HuH-7.5 (cell line): ENCODE data around the gene SAV1.
"Not testable (repeated sequence)": the region's sequence is repeated elsewhere in the genome, so short reads cannot be mapped to it uniquely, and the experiment has no call there.

Experiments used
- DNase-seq: peaks from one replicate; pipeline ENCODE4 v3.0.0; 2011; ENCODE audit warnings: low spot score

SAV1 gene

GRCh38 chr14:50667996-50668825 lies at the start of gene SAV1:
Gene SAV1, minus strand, starts transcription at chr14:50668306. Its CDS starts 339 bp downstream, at chr14:50667967.
- DNase-seq = peak; percentile 23

GRCh38 chr14:50717811-50718210 lies 49.7 kb upstream of the SAV1 start:
- no peak for DNase-seq

- peak; percentile 17 for DNase-seq
Observed at GRCh38 chr14:50714450-50715073, 46.5 kb upstream of the SAV1 start.

GRCh38 chr14:50711043-50711442 lies 42.9 kb upstream of the SAV1 start:
- DNase-seq = no peak

GRCh38 chr14:50705026-50705593 lies 37.0 kb upstream of the SAV1 start:
- DNase-seq = no peak

GRCh38 chr14:50704454-50705010 lies 36.4 kb upstream of the SAV1 start:
- no peak for DNase-seq

- DNase-seq = no peak
Observed at GRCh38 chr14:50697659-50698290, 29.7 kb upstream of the SAV1 start.

- not testable (repeated sequence) for DNase-seq
Observed at GRCh38 chr14:50694260-50694659, 26.2 kb upstream of the SAV1 start.

- no peak for DNase-seq
Observed at GRCh38 chr14:50688875-50689274, 20.8 kb upstream of the SAV1 start.

GRCh38 chr14:50679674-50680073 lies 11.6 kb upstream of the SAV1 start:
- no peak for DNase-seq

GRCh38 chr14:50678163-50678562 lies 10.1 kb upstream of the SAV1 start:
- DNase-seq = no peak

GRCh38 chr14:50677527-50678063 lies 9.5 kb upstream of the SAV1 start:
- DNase-seq = no peak

GRCh38 chr14:50676814-50677516 lies 8.9 kb upstream of the SAV1 start:
- no peak for DNase-seq

GRCh38 chr14:50675597-50675996 lies 7.5 kb upstream of the SAV1 start:
- DNase-seq = no peak

- no peak for DNase-seq
Observed at GRCh38 chr14:50670866-50671256, 2.8 kb upstream of the SAV1 start.

- DNase-seq = no peak
Observed at GRCh38 chr14:50670196-50670865, 2.2 kb upstream of the SAV1 start.

- no peak for DNase-seq
Observed at GRCh38 chr14:50669441-50669986, 1.4 kb upstream of the SAV1 start.

GRCh38 chr14:50668826-50669143 lies 679 bp upstream of the SAV1 start:
- DNase-seq = no peak

- DNase-seq = no peak
Observed at GRCh38 chr14:50667684-50667995, 466 bp downstream of the SAV1 start.

- DNase-seq = no peak
Observed at GRCh38 chr14:50666772-50667683, 1.1 kb downstream of the SAV1 start.
